ENCODE measurements around the gene IRS1.

The IRS1 gene

DNA sequence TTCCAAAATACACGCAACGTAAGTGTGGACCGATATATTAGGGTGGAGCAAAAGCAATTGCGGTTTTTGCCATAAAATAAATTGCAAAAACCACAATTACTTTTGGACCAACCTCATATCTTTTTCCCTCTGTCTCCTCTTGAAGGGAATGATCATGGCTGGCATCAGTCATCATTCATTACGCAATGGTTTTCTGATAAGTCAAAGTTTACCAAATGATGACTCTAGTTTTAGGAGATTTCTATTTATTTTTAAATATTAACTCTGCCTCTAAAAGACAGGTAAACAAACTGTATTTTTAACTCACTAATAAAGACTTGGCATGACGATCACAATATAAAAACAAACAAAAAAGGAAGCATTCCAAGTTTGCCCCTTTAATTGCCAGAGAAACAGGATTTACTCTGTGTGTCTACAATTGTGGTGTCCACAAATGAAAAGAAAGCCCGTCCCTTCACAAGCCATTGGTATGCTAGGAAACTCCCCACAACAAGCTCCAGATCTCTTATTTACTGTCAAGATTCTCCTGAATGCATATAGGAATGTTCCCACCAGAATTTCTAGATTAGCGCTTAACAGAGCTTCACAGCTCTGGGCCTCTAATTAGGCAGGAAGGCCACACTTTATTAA, 61.3 kb downstream of the IRS1 start:
- no peaks in the 10 kb centered on the region for H3K36me3 ChIP-seq (ENCODE audit: insufficient read depth)
- no peak overlapping the region for H3K4me2 ChIP-seq
- no peak overlapping the region for H3K4me3 ChIP-seq (IDR thresholded peaks at IDR 0.05; ENCODE audit: insufficient read depth, low read depth, low read length)
- no peak overlapping the region for H2AFZ ChIP-seq (ENCODE audit: low read depth)
- no peak overlapping the region for H3K27ac ChIP-seq
- H3K4me1 ChIP-seq (ENCODE audit: low read depth, poor library complexity, severe bottlenecking): no peaks in the 10 kb centered on the region
- TF ChIP-seq, protein P1, sequence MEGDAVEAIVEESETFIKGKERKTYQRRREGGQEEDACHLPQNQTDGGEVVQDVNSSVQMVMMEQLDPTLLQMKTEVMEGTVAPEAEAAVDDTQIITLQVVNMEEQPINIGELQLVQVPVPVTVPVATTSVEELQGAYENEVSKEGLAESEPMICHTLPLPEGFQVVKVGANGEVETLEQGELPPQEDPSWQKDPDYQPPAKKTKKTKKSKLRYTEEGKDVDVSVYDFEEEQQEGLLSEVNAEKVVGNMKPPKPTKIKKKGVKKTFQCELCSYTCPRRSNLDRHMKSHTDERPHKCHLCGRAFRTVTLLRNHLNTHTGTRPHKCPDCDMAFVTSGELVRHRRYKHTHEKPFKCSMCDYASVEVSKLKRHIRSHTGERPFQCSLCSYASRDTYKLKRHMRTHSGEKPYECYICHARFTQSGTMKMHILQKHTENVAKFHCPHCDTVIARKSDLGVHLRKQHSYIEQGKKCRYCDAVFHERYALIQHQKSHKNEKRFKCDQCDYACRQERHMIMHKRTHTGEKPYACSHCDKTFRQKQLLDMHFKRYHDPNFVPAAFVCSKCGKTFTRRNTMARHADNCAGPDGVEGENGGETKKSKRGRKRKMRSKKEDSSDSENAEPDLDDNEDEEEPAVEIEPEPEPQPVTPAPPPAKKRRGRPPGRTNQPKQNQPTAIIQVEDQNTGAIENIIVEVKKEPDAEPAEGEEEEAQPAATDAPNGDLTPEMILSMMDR (conservative IDR thresholded peaks at IDR 0.05; ENCODE audit: low read depth, low read length): no peak
- H4K20me1 ChIP-seq (ENCODE audit: insufficient read depth): no peaks in the 10 kb centered on the region
- no peaks in the 10 kb centered on the region for H3K27me3 ChIP-seq (ENCODE audit: insufficient read depth, low read depth)
- H3K9ac ChIP-seq: no peak overlapping the region
- no peaks in the 10 kb centered on the region for H3K79me2 ChIP-seq (ENCODE audit: insufficient read depth, low read depth)

DNA sequence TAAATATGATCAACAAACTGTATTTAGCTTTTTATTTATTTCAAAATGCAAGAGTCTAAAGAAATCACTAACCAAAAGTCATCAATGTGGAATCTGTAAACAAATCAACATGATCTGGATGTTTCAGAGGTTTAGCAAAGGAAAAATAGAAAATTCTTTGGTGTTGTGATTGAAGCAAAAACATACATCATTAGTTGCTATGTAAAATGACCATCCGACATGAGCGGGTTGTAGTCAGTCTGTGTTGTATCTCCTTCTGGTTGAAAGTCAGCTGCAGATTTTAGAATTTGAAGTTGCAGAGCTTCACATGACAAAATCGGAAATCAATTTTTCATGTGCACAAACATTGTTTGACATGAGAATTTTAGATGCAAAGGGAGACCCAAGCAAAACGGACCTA, 63.2 kb downstream of the IRS1 start:
- Histone ChIP-seq H3K4me3 (IDR thresholded peaks at IDR 0.05; ENCODE audit: insufficient read depth, low read depth, low read length) (no peak overlapping the region), H4K20me1 (ENCODE audit: insufficient read depth) (no peaks in the 10 kb centered on the region), H3K27ac (no peak overlapping the region), H3K27me3 (ENCODE audit: insufficient read depth, low read depth) (no peaks in the 10 kb centered on the region), H2AFZ (ENCODE audit: low read depth) (no peak overlapping the region), H3K4me2 (no peak overlapping the region), H3K79me2 (ENCODE audit: insufficient read depth, low read depth) (no peaks in the 10 kb centered on the region), H3K36me3 (ENCODE audit: insufficient read depth) (no peaks in the 10 kb centered on the region), H3K4me1 (ENCODE audit: low read depth, poor library complexity, severe bottlenecking) (no peaks in the 10 kb centered on the region), H3K9ac (no peak overlapping the region)
- TF ChIP-seq, protein P1 (conservative IDR thresholded peaks at IDR 0.05; ENCODE audit: low read depth, low read length): no peak

DNA sequence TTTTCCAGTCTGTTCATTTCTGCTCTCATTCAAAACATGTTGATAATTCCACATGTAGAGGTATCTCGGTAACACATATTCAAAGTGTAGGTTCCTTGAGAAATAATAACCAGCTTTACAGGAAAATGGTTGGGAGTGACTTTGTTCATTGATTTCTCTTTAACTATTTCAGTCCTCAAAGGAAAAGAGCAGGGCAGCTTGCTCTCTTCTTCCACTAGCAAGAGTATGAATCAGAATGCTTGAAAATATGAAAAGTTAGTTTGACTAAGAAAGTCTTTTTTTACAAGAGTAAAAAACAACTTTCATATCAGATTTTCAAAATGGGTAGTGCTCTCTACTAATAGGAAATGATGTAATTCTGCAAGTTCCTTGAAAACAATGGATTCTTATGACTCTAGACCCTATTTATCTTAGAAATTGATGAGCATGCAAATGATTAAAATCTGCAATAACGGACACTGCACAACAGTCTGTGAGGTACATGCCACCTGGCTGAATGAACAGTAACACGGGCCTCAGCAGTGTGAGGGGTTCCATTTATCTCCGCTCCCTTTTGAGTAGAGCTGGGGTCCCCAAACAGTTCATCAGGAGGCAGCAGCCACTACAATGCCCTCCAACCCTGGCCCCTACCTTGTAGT, 65.6 kb downstream of the IRS1 start:
- Histone ChIP-seq H3K4me1 (ENCODE audit: low read depth, poor library complexity, severe bottlenecking) (no peaks in the 10 kb centered on the region), H3K9ac (no peak overlapping the region), H3K27me3 (ENCODE audit: insufficient read depth, low read depth) (no peaks in the 10 kb centered on the region), H3K27ac (no peak overlapping the region), H3K36me3 (ENCODE audit: insufficient read depth) (no peaks in the 10 kb centered on the region), H3K79me2 (ENCODE audit: insufficient read depth, low read depth) (no peaks in the 10 kb centered on the region), H3K4me2 (no peak overlapping the region), H3K4me3 (IDR thresholded peaks at IDR 0.05; ENCODE audit: insufficient read depth, low read depth, low read length) (no peak overlapping the region), H4K20me1 (ENCODE audit: insufficient read depth) (no peaks in the 10 kb centered on the region), H2AFZ (ENCODE audit: low read depth) (no peak overlapping the region)
- TF ChIP-seq, protein P1 (conservative IDR thresholded peaks at IDR 0.05; ENCODE audit: low read depth, low read length): no peak

DNA sequence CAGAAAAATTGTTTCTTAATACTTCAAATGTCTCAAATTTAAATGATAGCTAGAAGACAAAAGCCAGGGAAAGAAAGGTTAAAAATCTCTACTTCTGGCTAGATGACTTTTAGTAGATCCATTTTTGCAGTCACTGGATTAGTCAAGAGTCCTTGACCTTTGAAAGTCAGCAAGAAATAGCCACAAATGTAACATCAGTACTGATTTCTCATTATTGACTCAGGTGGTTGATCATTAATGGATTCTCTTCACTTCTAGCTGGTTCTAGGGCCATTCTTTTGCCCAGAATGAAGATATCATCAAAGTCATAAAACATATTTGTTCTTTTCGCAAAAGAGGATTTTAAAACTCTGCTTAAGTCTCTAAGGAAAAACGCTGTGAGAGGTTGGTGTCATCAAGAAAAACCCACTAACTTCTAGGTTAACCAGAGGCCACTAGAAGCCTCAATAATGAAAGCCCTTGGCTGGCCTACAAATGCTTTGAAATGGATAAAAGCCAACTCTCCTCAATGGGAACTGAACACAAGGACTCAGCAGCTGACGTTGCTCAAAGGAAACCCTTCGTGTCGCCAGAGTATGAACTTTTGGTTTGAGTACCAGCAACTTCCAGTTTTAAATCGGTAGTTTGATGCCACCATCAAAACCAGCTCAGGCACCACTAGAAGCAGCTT, 66.3 kb downstream of the IRS1 start:
- Histone ChIP-seq H3K79me2 (ENCODE audit: insufficient read depth, low read depth) (no peaks in the 10 kb centered on the region), H3K4me1 (ENCODE audit: low read depth, poor library complexity, severe bottlenecking) (no peaks in the 10 kb centered on the region), H2AFZ (ENCODE audit: low read depth) (no peak overlapping the region), H3K9ac (no peak overlapping the region), H3K36me3 (ENCODE audit: insufficient read depth) (no peaks in the 10 kb centered on the region), H4K20me1 (ENCODE audit: insufficient read depth) (no peaks in the 10 kb centered on the region), H3K4me3 (IDR thresholded peaks at IDR 0.05; ENCODE audit: insufficient read depth, low read depth, low read length) (no peak overlapping the region), H3K27me3 (ENCODE audit: insufficient read depth, low read depth) (no peaks in the 10 kb centered on the region), H3K27ac (no peak overlapping the region), H3K4me2 (no peak overlapping the region)
- TF ChIP-seq, protein P1 (conservative IDR thresholded peaks at IDR 0.05; ENCODE audit: low read depth, low read length): no peak

All from KMS-11 (cell line).